ENCODE data around the gene NPAS3. TPM values are rescaled to one million over a fixed set of nuclear protein-coding genes. Genes with fewer than 3 reads are reported as not detected.

The NPAS3 gene
- total RNA-seq, 1 experiment from 2014 or later = not detected

- no peaks in the 10 kb centered on the region for H3K9me3 ChIP-seq (ENCODE audit: insufficient read depth, low read depth)
- TF ChIP-seq EZH2 (IDR thresholded peaks at IDR 0.05; ENCODE audit: low read depth) = no peak
- TF ChIP-seq, protein P1, sequence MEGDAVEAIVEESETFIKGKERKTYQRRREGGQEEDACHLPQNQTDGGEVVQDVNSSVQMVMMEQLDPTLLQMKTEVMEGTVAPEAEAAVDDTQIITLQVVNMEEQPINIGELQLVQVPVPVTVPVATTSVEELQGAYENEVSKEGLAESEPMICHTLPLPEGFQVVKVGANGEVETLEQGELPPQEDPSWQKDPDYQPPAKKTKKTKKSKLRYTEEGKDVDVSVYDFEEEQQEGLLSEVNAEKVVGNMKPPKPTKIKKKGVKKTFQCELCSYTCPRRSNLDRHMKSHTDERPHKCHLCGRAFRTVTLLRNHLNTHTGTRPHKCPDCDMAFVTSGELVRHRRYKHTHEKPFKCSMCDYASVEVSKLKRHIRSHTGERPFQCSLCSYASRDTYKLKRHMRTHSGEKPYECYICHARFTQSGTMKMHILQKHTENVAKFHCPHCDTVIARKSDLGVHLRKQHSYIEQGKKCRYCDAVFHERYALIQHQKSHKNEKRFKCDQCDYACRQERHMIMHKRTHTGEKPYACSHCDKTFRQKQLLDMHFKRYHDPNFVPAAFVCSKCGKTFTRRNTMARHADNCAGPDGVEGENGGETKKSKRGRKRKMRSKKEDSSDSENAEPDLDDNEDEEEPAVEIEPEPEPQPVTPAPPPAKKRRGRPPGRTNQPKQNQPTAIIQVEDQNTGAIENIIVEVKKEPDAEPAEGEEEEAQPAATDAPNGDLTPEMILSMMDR (conservative IDR thresholded peaks at IDR 0.05) = no peak
- POLR2A ChIA-PET (ENCODE audit: unreplicated experiment) = no interaction called here
These were observed 123.8 kb downstream of the NPAS3 start for GRCh38 chr14:33062476-33062875.

DNA sequence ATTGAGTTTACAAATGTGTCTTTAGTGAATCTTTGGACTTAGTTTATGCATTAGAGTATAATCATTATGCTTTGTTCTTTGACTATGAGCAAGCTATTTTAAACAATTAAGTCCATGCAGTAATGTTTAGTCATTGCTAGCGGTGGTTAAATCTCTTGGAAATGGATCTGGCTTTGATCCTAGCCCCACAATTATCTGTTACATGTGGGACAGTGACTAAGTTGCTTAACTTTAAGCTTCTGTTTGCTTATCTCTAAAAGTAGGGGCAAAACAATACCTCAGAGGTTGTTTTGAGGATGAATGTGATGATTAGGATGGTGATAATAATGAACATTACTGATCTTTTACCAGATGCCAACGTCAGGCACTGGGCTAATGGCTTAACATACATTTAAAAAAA is 124.2 kb downstream of the NPAS3 start:
- H2AFZ ChIP-seq = no peak overlapping the region
- H3K79me2 ChIP-seq (ENCODE audit: low read depth) = no peaks in the 10 kb centered on the region
- H3K27me3 ChIP-seq (ENCODE audit: insufficient read depth, low read depth) = no peaks in the 10 kb centered on the region
- intact Hi-C loops (cut with micrococcal nuclease; ENCODE audit: unreplicated experiment) = no loop called here
- TF ChIP-seq EZH2 (IDR thresholded peaks at IDR 0.05; ENCODE audit: low read depth) = no peak
- TF ChIP-seq, protein P1 (conservative IDR thresholded peaks at IDR 0.05) = no peak
- H3K4me3 ChIP-seq = no peak overlapping the region
- 0 out of 2 replicates have a peak, but pooled peaks cover 3% of the 10 kb centered on the region for H3K4me1 ChIP-seq (replicated peaks; ENCODE audit: insufficient read depth)
- no peaks in the 10 kb centered on the region for H3K9me2 ChIP-seq (ENCODE audit: insufficient read depth)
- POLR2A ChIA-PET (ENCODE audit: unreplicated experiment) = no interaction called here
- H3K27ac ChIP-seq = no peak overlapping the region
- H3K9me3 ChIP-seq (ENCODE audit: insufficient read depth, low read depth) = no peaks in the 10 kb centered on the region
- no peaks in the 10 kb centered on the region for H3K36me3 ChIP-seq (ENCODE audit: low read depth)
- H3K4me2 ChIP-seq = no peak overlapping the region
- CTCF ChIA-PET = no interaction called here
- no peaks in the 10 kb centered on the region for H4K20me1 ChIP-seq (ENCODE audit: insufficient read depth)
- no TSS peak for BruUV-seq (replicated peaks)
- DNase-seq = no peak
- no peaks in the 10 kb centered on the region for H3F3A ChIP-seq (ENCODE audit: insufficient read depth, low read depth)

More at GRCh38 chr14:33062476-33062875, 123.8 kb downstream of the NPAS3 start:
- intact Hi-C loops (cut with micrococcal nuclease; ENCODE audit: unreplicated experiment) = no loop called here
- no peaks in the 10 kb centered on the region for H3K27me3 ChIP-seq (ENCODE audit: insufficient read depth, low read depth)
- H3K27ac ChIP-seq = no peak overlapping the region
- no peak overlapping the region for H2AFZ ChIP-seq
- H3F3A ChIP-seq (ENCODE audit: insufficient read depth, low read depth) = no peaks in the 10 kb centered on the region
- BruUV-seq (replicated peaks) = no TSS peak
- no peak for DNase-seq
- H3K79me2 ChIP-seq (ENCODE audit: low read depth) = no peaks in the 10 kb centered on the region
- no peaks in the 10 kb centered on the region for H3K36me3 ChIP-seq (ENCODE audit: low read depth)
- 0 out of 2 replicates have a peak, but pooled peaks cover 3% of the 10 kb centered on the region for H3K4me1 ChIP-seq (replicated peaks; ENCODE audit: insufficient read depth)
- no peaks in the 10 kb centered on the region for H3K9me2 ChIP-seq (ENCODE audit: insufficient read depth)
- H3K4me2 ChIP-seq = no peak overlapping the region
- no peak overlapping the region for H3K4me3 ChIP-seq
- no peaks in the 10 kb centered on the region for H4K20me1 ChIP-seq (ENCODE audit: insufficient read depth)
- CTCF ChIA-PET = interaction anchor here (0.6 kb wide), 1 partner anchor 155 kb away, joined by 3 read pairs; no protein-coding TSS in a partner anchor

DNA sequence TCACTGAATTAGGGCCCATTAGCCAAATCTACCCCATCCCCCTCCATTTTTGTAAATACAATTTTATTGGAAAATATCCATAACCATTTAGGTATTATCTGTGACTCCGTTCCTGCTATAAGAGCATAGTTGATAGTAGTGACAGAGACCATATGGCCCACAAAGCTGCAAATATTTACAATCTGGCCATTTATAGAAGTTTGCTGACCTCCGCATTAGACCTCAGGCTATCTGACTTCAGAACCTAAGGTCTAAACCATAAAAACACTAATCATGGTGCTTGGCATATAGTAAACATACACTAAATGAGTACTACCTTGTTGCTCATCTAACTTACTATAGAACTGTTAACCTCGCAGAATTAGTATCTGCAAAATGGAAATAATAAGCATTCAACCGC is 124.8 kb downstream of the NPAS3 start:
- Histone ChIP-seq H4K20me1 (ENCODE audit: insufficient read depth) (no peaks in the 10 kb centered on the region), H3K4me3 (no peak overlapping the region), H3K36me3 (ENCODE audit: low read depth) (no peaks in the 10 kb centered on the region), H3K27me3 (ENCODE audit: insufficient read depth, low read depth) (no peaks in the 10 kb centered on the region), H3K4me1 (replicated peaks; ENCODE audit: insufficient read depth) (0 out of 2 replicates have a peak, but pooled peaks cover 3% of the 10 kb centered on the region), H3K27ac (no peak overlapping the region), H3K4me2 (no peak overlapping the region), H2AFZ (no peak overlapping the region), H3F3A (ENCODE audit: insufficient read depth, low read depth) (no peaks in the 10 kb centered on the region), H3K9me2 (ENCODE audit: insufficient read depth) (no peaks in the 10 kb centered on the region), H3K9me3 (ENCODE audit: insufficient read depth, low read depth) (no peaks in the 10 kb centered on the region), H3K79me2 (ENCODE audit: low read depth) (no peaks in the 10 kb centered on the region)
- CTCF ChIA-PET = no interaction called here
- intact Hi-C loops (cut with micrococcal nuclease; ENCODE audit: unreplicated experiment) = no loop called here
- no peak for DNase-seq
- POLR2A ChIA-PET (ENCODE audit: unreplicated experiment) = no interaction called here
- BruUV-seq (replicated peaks) = no TSS peak
- TF ChIP-seq, protein P1 (conservative IDR thresholded peaks at IDR 0.05) = no peak
- TF ChIP-seq EZH2 (IDR thresholded peaks at IDR 0.05; ENCODE audit: low read depth) = no peak
